Endodermal cell (in vitro differentiated cells): ENCODE data around the gene TUBB3. TPM values are rescaled to one million over a fixed set of nuclear protein-coding genes. Genes with fewer than 3 reads are reported as not detected.
"Not testable (repeated sequence)": the region's sequence is repeated elsewhere in the genome, so short reads cannot be mapped to it uniquely, and the experiment has no call there.

Experiments used
- DNase-seq: peaks from one replicate; pipeline ENCODE4 v3.0.0-alpha.2; 2017
- H3K27ac ChIP-seq: 2 replicates; pipeline ENCODE4 v1.5.1; 2013; ENCODE audit warnings: mild to moderate bottlenecking, low read depth, low read length, moderate library complexity
- H3K27me3 ChIP-seq: 2 replicates; pipeline ENCODE4 v1.6.1; 2013; ENCODE audit warnings: mild to moderate bottlenecking, low read length, moderate library complexity; ENCODE audit not compliant: insufficient read depth, control insufficient read depth, poor library complexity, severe bottlenecking
- H3K36me3 ChIP-seq: 2 replicates; pipeline ENCODE4 v1.7.0; 2013; ENCODE audit warnings: mild to moderate bottlenecking, low read length, moderate library complexity; ENCODE audit not compliant: control insufficient read depth, insufficient read depth
- H3K4me1 ChIP-seq: one replicate; pipeline ENCODE4 v1.7.0; 2013; ENCODE audit warnings: low read length; ENCODE audit not compliant: control insufficient read depth, insufficient read depth
- H3K4me3 ChIP-seq: 2 replicates; pipeline ENCODE4 v1.5.1; 2013; ENCODE audit warnings: mild to moderate bottlenecking, low read length, moderate library complexity
- H3K9ac ChIP-seq: 2 replicates; pipeline ENCODE4 v1.6.1; 2013; ENCODE audit warnings: mild to moderate bottlenecking, low read length, moderate library complexity; ENCODE audit not compliant: poor library complexity, severe bottlenecking; ENCODE audit errors: extremely low read depth
- H3K9me3 ChIP-seq: 2 replicates; pipeline ENCODE4 v1.6.1; 2013; ENCODE audit warnings: mild to moderate bottlenecking, low read length, moderate library complexity; ENCODE audit not compliant: control insufficient read depth
- H3K27ac Mint-ChIP-seq: 2 replicates; pipeline ENCODE4 v1.8.0; 2020; ENCODE audit warnings: mixed read lengths
- H3K27me3 Mint-ChIP-seq: 2 replicates; pipeline ENCODE4 v1.8.0; 2021; ENCODE audit warnings: mild to moderate bottlenecking, mixed read lengths; ENCODE audit not compliant: insufficient read depth
- H3K36me3 Mint-ChIP-seq: 2 replicates; pipeline ENCODE4 v1.8.0; 2020; ENCODE audit warnings: low read depth, mixed read lengths
- H3K4me1 Mint-ChIP-seq: 2 replicates; pipeline ENCODE4 v1.8.0; 2020; ENCODE audit warnings: mixed read lengths
- H3K4me3 Mint-ChIP-seq: 2 replicates; pipeline ENCODE4 v1.8.0; 2020; ENCODE audit warnings: mild to moderate bottlenecking, moderate library complexity, mixed read lengths
- H3K9me3 Mint-ChIP-seq: 2 replicates; pipeline ENCODE4 v1.8.0; 2020; ENCODE audit warnings: mild to moderate bottlenecking, mixed read lengths
- WGBS, 2 experiments: methylation state at CpG; one replicate each; pipeline versions ENCODE4 v1.1.5 to v1.1.7; 2013; ENCODE audit warnings: missing lambda C conversion rate in 2 of 2, mixed read lengths in 1 of 2; ENCODE audit not compliant: insufficient coverage in 1 of 2, insufficient read length in 1 of 2; 5-methylcytosine and 5-hydroxymethylcytosine counted together
- total RNA-seq, 2 donors: library from RNA; stranded (reverse); fragmentation: NEBNext Ultra II Directional in 1 of 2; extraction: Animal tissue kit (Norgen Biotek cat#: 25700) in 1 of 2; gene quantifications; 2 replicates in 1 of 2; 3 replicates in 1 of 2; pipeline ENCODE4 v1.2.1, GENCODE V29; 2021
- TF ChIP-seq, protein P1 (sequence below): fragments of 200-600 bp; sonication (generic); conservative IDR thresholded peaks from 2 replicates; pipeline ENCODE4 v1.5.0; 2021; ENCODE audit warnings: antibody characterized with exemption, mild to moderate bottlenecking

The TUBB3 gene
- total RNA-seq, 2 donors from 2014 or later, result 109 to 140 TPM

DNA sequence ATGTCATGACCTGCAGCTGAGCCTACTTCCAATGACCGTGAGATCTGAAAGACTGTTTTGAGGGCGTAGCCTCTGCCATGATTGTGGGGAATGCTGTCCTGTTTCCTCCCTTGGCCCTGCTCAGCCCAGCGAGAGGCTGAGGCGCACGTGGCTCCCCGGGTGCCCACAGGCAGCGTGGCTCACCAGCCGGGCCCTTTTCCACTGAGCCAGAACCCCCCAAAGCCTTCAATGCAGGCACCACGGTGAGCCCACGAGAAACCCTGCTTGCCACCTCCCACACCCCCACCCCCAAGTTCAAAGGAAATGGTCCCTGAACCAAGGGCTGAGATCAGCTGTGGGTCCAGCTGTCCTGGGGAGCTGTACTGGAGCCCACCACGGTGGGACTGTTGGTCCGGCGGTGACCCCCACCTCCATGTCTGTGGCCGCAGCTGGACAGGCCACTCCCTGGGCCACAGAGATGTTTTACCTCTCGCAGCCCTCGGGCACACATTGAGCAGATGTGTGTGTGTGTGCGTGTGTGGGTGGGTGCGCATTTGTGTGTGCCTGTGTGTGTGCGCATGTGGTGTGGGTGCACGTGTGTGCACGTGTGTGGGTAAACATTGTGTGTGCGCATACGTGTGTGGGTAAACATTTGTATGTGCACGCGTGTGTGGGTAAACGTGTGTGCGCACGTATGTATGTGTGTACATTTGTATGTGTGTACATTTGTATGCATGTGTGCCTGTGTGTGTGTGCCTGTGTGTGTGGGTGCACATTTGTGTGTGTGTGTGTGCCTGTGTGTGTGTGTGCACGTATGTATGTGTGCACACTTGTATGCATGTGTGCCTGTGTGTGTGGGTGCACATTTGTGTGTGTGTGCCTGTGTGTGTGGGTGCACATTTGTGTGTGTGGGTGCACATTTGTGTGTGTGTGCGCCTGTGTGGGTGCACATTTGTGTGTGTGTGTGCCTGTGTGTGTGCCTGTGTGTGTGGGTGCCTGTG is 9.4 kb upstream of the TUBB3 start:
- WGBS, 2 experiments, result 96 to 99% methylated on average over 20 to 30 of the region's 30 CpGs
- no peak overlapping the region for H3K27ac Mint-ChIP-seq
- peaks cover 2% of the 10 kb centered on the region for H3K27me3 Mint-ChIP-seq
- DNase-seq, result no peak
- Histone ChIP-seq H3K27me3 (no peaks in the 10 kb centered on the region), H3K9me3 (no peaks in the 10 kb centered on the region), H3K4me1 (no peaks in the 10 kb centered on the region), H3K27ac (no peak overlapping the region), H3K4me3 (no peak overlapping the region), H3K36me3 (peaks cover 32% of the 10 kb centered on the region), H3K9ac (no peak overlapping the region)
- H3K9me3 Mint-ChIP-seq, result peaks cover 7% of the 10 kb centered on the region
- H3K4me3 Mint-ChIP-seq, result no peak overlapping the region
- peaks cover 31% of the 10 kb centered on the region for H3K36me3 Mint-ChIP-seq
- TF ChIP-seq, protein P1, sequence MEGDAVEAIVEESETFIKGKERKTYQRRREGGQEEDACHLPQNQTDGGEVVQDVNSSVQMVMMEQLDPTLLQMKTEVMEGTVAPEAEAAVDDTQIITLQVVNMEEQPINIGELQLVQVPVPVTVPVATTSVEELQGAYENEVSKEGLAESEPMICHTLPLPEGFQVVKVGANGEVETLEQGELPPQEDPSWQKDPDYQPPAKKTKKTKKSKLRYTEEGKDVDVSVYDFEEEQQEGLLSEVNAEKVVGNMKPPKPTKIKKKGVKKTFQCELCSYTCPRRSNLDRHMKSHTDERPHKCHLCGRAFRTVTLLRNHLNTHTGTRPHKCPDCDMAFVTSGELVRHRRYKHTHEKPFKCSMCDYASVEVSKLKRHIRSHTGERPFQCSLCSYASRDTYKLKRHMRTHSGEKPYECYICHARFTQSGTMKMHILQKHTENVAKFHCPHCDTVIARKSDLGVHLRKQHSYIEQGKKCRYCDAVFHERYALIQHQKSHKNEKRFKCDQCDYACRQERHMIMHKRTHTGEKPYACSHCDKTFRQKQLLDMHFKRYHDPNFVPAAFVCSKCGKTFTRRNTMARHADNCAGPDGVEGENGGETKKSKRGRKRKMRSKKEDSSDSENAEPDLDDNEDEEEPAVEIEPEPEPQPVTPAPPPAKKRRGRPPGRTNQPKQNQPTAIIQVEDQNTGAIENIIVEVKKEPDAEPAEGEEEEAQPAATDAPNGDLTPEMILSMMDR, result no peak
- H3K4me1 Mint-ChIP-seq, result peaks cover 2% of the 10 kb centered on the region

DNA sequence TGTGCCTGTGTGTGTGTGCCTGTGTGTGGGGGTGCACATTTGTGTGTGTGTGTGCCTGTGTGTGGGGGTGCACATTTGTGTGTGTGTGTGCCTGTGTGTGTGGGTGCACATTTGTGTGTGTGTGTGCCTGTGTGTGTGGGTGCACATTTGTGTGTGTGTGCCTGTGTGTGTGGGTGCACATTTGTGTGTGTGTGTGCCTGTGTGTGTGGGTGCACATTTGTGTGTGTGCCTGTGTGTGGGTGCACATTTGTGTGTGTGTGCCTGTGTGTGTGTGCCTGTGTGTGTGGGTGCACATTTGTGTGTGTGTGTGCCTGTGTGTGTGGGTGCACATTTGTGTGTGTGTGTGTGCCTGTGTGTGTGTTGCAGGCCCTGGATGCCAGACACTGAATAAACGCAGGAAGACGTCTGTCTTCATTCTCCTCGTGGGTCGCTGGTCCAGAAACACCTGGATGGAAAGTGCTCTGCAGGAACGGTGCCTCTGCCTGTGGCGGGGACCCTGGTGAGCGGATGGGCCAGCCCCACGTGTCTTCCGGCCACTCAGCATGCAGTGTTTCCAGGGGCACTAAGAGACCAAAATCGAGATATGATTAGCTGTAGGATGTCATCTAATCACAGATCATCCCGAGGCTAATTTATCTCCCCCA is 8.4 kb upstream of the TUBB3 start:
- H3K4me3 ChIP-seq, H3K9me3 ChIP-seq, H3K4me1 Mint-ChIP-seq, DNase-seq, H3K9me3 Mint-ChIP-seq, H3K27ac Mint-ChIP-seq, H3K27ac ChIP-seq, H3K4me1 ChIP-seq, H3K9ac ChIP-seq, H3K4me3 Mint-ChIP-seq, H3K27me3 ChIP-seq: not testable (repeated sequence)
- WGBS, 2 experiments, result 91 to 93% methylated on average over 11 of the region's 11 CpGs
- Mint-ChIP-seq H3K36me3 (peaks cover 21% of the 10 kb centered on the region), H3K27me3 (peaks cover 10% of the 10 kb centered on the region)
- peaks cover 22% of the 10 kb centered on the region for H3K36me3 ChIP-seq

DNA sequence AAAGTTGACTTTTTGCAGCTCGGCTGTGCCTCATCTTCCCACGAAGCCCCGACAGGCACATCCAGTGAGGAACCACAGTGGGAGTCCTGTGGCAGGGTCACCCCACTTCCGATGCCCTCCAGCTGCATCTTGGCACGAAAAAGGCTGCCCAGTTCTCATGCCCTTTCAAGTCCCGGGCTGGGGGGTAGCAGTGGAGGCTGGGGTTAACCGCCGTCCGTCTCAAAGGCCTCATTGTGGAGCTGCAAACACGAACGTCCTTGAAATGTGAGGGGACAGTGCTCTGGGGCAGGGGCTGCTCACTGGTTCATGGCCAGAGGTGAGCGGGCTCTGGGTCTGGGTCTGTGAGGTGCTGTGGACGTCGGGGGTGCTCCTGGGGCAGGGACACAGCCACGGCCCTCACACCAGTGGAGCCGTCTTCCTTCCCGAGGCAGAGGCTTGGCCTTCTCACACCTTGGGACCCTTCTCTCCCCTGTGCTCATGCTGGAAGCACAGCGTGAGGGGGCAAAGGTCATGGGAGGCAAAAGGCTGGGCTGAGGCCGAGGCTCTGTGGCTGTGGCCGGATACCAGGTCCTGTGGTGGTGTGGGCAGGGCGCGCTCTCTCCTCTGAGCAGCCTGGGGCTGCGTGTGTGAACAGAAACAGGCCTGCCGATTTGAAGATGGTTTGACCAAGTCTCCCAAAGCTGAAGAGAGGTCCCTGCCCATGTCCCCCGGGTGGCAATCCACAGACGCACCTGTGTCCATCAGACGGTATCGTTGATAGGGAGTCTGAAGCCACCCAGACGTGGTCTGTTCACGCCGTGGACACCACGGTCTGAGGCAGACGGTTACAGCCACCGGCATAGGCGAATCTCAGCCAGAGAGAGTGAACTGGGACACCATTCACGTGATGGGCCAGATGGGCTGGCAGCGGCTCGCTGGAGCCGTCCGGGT is 7.6 kb upstream of the TUBB3 start:
- Histone ChIP-seq H3K9ac (no peak overlapping the region), H3K27me3 (no peaks in the 10 kb centered on the region), H3K4me1 (no peaks in the 10 kb centered on the region), H3K4me3 (no peak overlapping the region), H3K36me3 (peaks cover 17% of the 10 kb centered on the region), H3K27ac (no peak overlapping the region), H3K9me3 (no peaks in the 10 kb centered on the region)
- Mint-ChIP-seq H3K27ac (no peak overlapping the region), H3K9me3 (no peaks in the 10 kb centered on the region), H3K4me1 (no peaks in the 10 kb centered on the region), H3K4me3 (no peak overlapping the region), H3K27me3 (peaks cover 15% of the 10 kb centered on the region), H3K36me3 (peaks cover 13% of the 10 kb centered on the region)
- 95 to 96% methylated on average over 39 to 40 of the region's 40 CpGs for WGBS, 2 experiments
- TF ChIP-seq, protein P1, result no peak
- no peak for DNase-seq
